Endodermal cell (in vitro differentiated cells): ENCODE data around the gene ENHO. TPM values are rescaled to one million over a fixed set of nuclear protein-coding genes. Genes with fewer than 3 reads are reported as not detected.

Experiments used
- DNase-seq: peaks from one replicate; pipeline ENCODE4 v3.0.0-alpha.2; 2017
- H3K27ac ChIP-seq: 2 replicates; pipeline ENCODE4 v1.5.1; 2013; ENCODE audit warnings: mild to moderate bottlenecking, low read depth, low read length, moderate library complexity
- H3K27me3 ChIP-seq: 2 replicates; pipeline ENCODE4 v1.6.1; 2013; ENCODE audit warnings: mild to moderate bottlenecking, low read length, moderate library complexity; ENCODE audit not compliant: insufficient read depth, control insufficient read depth, poor library complexity, severe bottlenecking
- H3K36me3 ChIP-seq: 2 replicates; pipeline ENCODE4 v1.7.0; 2013; ENCODE audit warnings: mild to moderate bottlenecking, low read length, moderate library complexity; ENCODE audit not compliant: control insufficient read depth, insufficient read depth
- H3K4me1 ChIP-seq: one replicate; pipeline ENCODE4 v1.7.0; 2013; ENCODE audit warnings: low read length; ENCODE audit not compliant: control insufficient read depth, insufficient read depth
- H3K4me3 ChIP-seq: 2 replicates; pipeline ENCODE4 v1.5.1; 2013; ENCODE audit warnings: mild to moderate bottlenecking, low read length, moderate library complexity
- H3K9ac ChIP-seq: 2 replicates; pipeline ENCODE4 v1.6.1; 2013; ENCODE audit warnings: mild to moderate bottlenecking, low read length, moderate library complexity; ENCODE audit not compliant: poor library complexity, severe bottlenecking; ENCODE audit errors: extremely low read depth
- H3K9me3 ChIP-seq: 2 replicates; pipeline ENCODE4 v1.6.1; 2013; ENCODE audit warnings: mild to moderate bottlenecking, low read length, moderate library complexity; ENCODE audit not compliant: control insufficient read depth
- H3K27ac Mint-ChIP-seq: 2 replicates; pipeline ENCODE4 v1.8.0; 2020; ENCODE audit warnings: mixed read lengths
- H3K27me3 Mint-ChIP-seq: 2 replicates; pipeline ENCODE4 v1.8.0; 2021; ENCODE audit warnings: mild to moderate bottlenecking, mixed read lengths; ENCODE audit not compliant: insufficient read depth
- H3K36me3 Mint-ChIP-seq: 2 replicates; pipeline ENCODE4 v1.8.0; 2020; ENCODE audit warnings: low read depth, mixed read lengths
- H3K4me1 Mint-ChIP-seq: 2 replicates; pipeline ENCODE4 v1.8.0; 2020; ENCODE audit warnings: mixed read lengths
- H3K4me3 Mint-ChIP-seq: 2 replicates; pipeline ENCODE4 v1.8.0; 2020; ENCODE audit warnings: mild to moderate bottlenecking, moderate library complexity, mixed read lengths
- H3K9me3 Mint-ChIP-seq: 2 replicates; pipeline ENCODE4 v1.8.0; 2020; ENCODE audit warnings: mild to moderate bottlenecking, mixed read lengths
- CTCF ChIP-seq: fragments of 200-600 bp; sonication (generic); conservative IDR thresholded peaks from 2 replicates; pipeline ENCODE4 v1.5.0; 2021; ENCODE audit warnings: antibody characterized with exemption, mild to moderate bottlenecking
- WGBS, 2 experiments: methylation state at CpG; one replicate each; pipeline versions ENCODE4 v1.1.5 to v1.1.7; 2013; ENCODE audit warnings: missing lambda C conversion rate in 2 of 2, mixed read lengths in 1 of 2; ENCODE audit not compliant: insufficient coverage in 1 of 2, insufficient read length in 1 of 2; 5-methylcytosine and 5-hydroxymethylcytosine counted together
- total RNA-seq, 2 donors: library from RNA; stranded (reverse); fragmentation: NEBNext Ultra II Directional in 1 of 2; extraction: Animal tissue kit (Norgen Biotek cat#: 25700) in 1 of 2; gene quantifications; 2 replicates in 1 of 2; 3 replicates in 1 of 2; pipeline ENCODE4 v1.2.1, GENCODE V29; 2021

The ENHO gene
- total RNA-seq, 2 donors from 2014 or later: 7.1 to 14.5 TPM

GRCh38 chr9:34508951-34509350, 13.8 kb downstream of the ENHO start:
- peaks cover 36% of the 10 kb centered on the region for H3K27me3 ChIP-seq
- no peak for DNase-seq
- Mint-ChIP-seq H3K36me3 (no peaks in the 10 kb centered on the region), H3K27ac (no peak overlapping the region), H3K27me3 (peaks cover 39% of the 10 kb centered on the region), H3K4me1 (peaks cover 42% of the 10 kb centered on the region), H3K9me3 (no peaks in the 10 kb centered on the region), H3K4me3 (no peak overlapping the region)
- H3K9ac ChIP-seq: no peak overlapping the region
- H3K27ac ChIP-seq: no peak overlapping the region
- no peak for TF ChIP-seq CTCF
- H3K36me3 ChIP-seq: no peaks in the 10 kb centered on the region
- WGBS, 2 experiments: 91 to 100% methylated on average over 2 to 3 of the region's 3 CpGs
- H3K4me1 ChIP-seq: peaks cover 9% of the 10 kb centered on the region
- no peak overlapping the region for H3K4me3 ChIP-seq
- no peaks in the 10 kb centered on the region for H3K9me3 ChIP-seq

- Histone ChIP-seq H3K36me3 (no peaks in the 10 kb centered on the region), H3K4me1 (peaks cover 6% of the 10 kb centered on the region), H3K9ac (no peak overlapping the region), H3K27ac (no peak overlapping the region), H3K9me3 (no peaks in the 10 kb centered on the region), H3K4me3 (no peak overlapping the region), H3K27me3 (peaks cover 41% of the 10 kb centered on the region)
- no peaks in the 10 kb centered on the region for H3K36me3 Mint-ChIP-seq
- TF ChIP-seq CTCF: no peak
- H3K4me3 Mint-ChIP-seq: no peak overlapping the region
- 87 to 90% methylated on average over 3 of the region's 3 CpGs for WGBS, 2 experiments
- H3K9me3 Mint-ChIP-seq: no peaks in the 10 kb centered on the region
- peaks cover 41% of the 10 kb centered on the region for H3K27me3 Mint-ChIP-seq
- DNase-seq: no peak
- peaks cover 38% of the 10 kb centered on the region for H3K4me1 Mint-ChIP-seq
- no peak overlapping the region for H3K27ac Mint-ChIP-seq
These were observed 14.3 kb downstream of the ENHO start for GRCh38 chr9:34508463-34508862.

GRCh38 chr9:34507966-34508365, 14.8 kb downstream of the ENHO start:
- Mint-ChIP-seq H3K4me1 (peaks cover 33% of the 10 kb centered on the region), H3K4me3 (no peak overlapping the region), H3K36me3 (no peaks in the 10 kb centered on the region), H3K27ac (no peak overlapping the region), H3K27me3 (peaks cover 41% of the 10 kb centered on the region), H3K9me3 (no peaks in the 10 kb centered on the region)
- no peak for TF ChIP-seq CTCF
- no peak for DNase-seq
- Histone ChIP-seq H3K27me3 (peaks cover 43% of the 10 kb centered on the region), H3K4me1 (peaks cover 4% of the 10 kb centered on the region), H3K9ac (no peak overlapping the region), H3K9me3 (no peaks in the 10 kb centered on the region), H3K27ac (no peak overlapping the region), H3K4me3 (no peak overlapping the region), H3K36me3 (no peaks in the 10 kb centered on the region)
